Esophagus muscularis mucosa (tissue), 4 donors: ENCODE data around the gene CXADR.

Experiments
- CTCF ChIP-seq, 3 experiments: fragments of 200-600 bp in 2 of 3; fragments of 450-650 bp in 1 of 3; sonication (generic) in 2 of 3; IDR thresholded peaks; one replicate each; pipeline ENCODE4 v1.5.1; 2017 to 2019; ENCODE audit warnings: antibody characterized with exemption in 3 of 3, mild to moderate bottlenecking in 2 of 3, moderate library complexity in 1 of 3
- EP300 ChIP-seq: sonication (generic); formaldehyde crosslinking; IDR thresholded peaks from one replicate; pipeline ENCODE4 v1.6.1; 2017; ENCODE audit warnings: antibody characterized with exemption
- POLR2A ChIP-seq: fragments of 450-650 bp; IDR thresholded peaks from one replicate; pipeline ENCODE4 v1.6.1; 2017; ENCODE audit warnings: antibody characterized with exemption, moderate library complexity, mild to moderate bottlenecking, low read depth
- POLR2AphosphoS5 ChIP-seq, 2 donors: sonication (generic); formaldehyde crosslinking; IDR thresholded peaks; one replicate each; pipeline ENCODE4 v1.6.1; 2017; ENCODE audit warnings: antibody characterized with exemption in 2 of 2

GRCh38 chr21:17616831-17617230 is 104.0 kb downstream of the CXADR start:
- TF ChIP-seq POLR2AphosphoS5 (IDR thresholded peaks at IDR 0.05) (no peak), CTCF (IDR thresholded peaks at IDR 0.05) (no peak), POLR2A (no peak), EP300 (no peak)
